ENCODE data around the gene STRIP2. TPM values are rescaled to one million over a fixed set of nuclear protein-coding genes. Genes with fewer than 3 reads are reported as not detected.

The STRIP2 gene
- total RNA-seq, 1 experiment from 2014 or later: 9.9 TPM

GRCh38 chr7:129535896-129536295 lies 101.7 kb downstream of the STRIP2 start:
- Histone ChIP-seq H2AFZ (ENCODE audit: low read length) (no peak overlapping the region), H2BK120ac (ENCODE audit: low read depth, low read length, poor library complexity, severe bottlenecking) (no peak overlapping the region), H3K79me1 (ENCODE audit: insufficient read depth, low read depth, low read length, poor library complexity, severe bottlenecking) (no peaks in the 10 kb centered on the region), H3K18ac (ENCODE audit: insufficient read length, low read depth, low read length) (no peak overlapping the region), H3K23me2 (ENCODE audit: insufficient read length, low read depth, low read length, poor library complexity, severe bottlenecking) (no peaks in the 10 kb centered on the region), H4K91ac (ENCODE audit: insufficient read length, low read depth, low read length) (no peak overlapping the region), H3K27ac (ENCODE audit: insufficient read length, low read depth, low read length) (no peak overlapping the region), H3T11ph (ENCODE audit: low read length) (no peak overlapping the region), H2BK12ac (ENCODE audit: insufficient read length, low read depth, low read length) (no peak overlapping the region), H3K4me1 (ENCODE audit: insufficient read depth, low read length) (no peaks in the 10 kb centered on the region), H3K27me3 (ENCODE audit: insufficient read depth, low read length) (no peaks in the 10 kb centered on the region), H4K8ac (replicated peaks; ENCODE audit: insufficient read length, low read depth, low read length) (no peak overlapping the region), H2BK20ac (ENCODE audit: low read depth, low read length, poor library complexity, severe bottlenecking) (no peak overlapping the region), H2AK5ac (ENCODE audit: insufficient read length, low read length) (no peak overlapping the region), H3K14ac (ENCODE audit: insufficient read depth, low read length) (no peak overlapping the region), H2BK5ac (ENCODE audit: insufficient read length, low read length) (no peak overlapping the region), H3K9me3 (ENCODE audit: control insufficient read depth, low read depth, low read length) (no peaks in the 10 kb centered on the region), H3K4me2 (ENCODE audit: insufficient read depth, insufficient read length, low read length) (no peak overlapping the region), H2BK15ac (ENCODE audit: low read depth, low read length) (no peak overlapping the region), H3K23ac (ENCODE audit: insufficient read length, low read depth, low read length) (no peak overlapping the region), H3K4ac (ENCODE audit: low read depth, low read length) (no peak overlapping the region), H3K9ac (ENCODE audit: extremely low read depth, insufficient read length, low read length) (no peak overlapping the region), H4K5ac (ENCODE audit: insufficient read length, low read depth, low read length) (no peak overlapping the region), H3K56ac (ENCODE audit: insufficient read length, low read depth, low read length) (no peak overlapping the region), H4K20me1 (ENCODE audit: control insufficient read depth, insufficient read depth, insufficient read length) (no peaks in the 10 kb centered on the region), H3K79me2 (ENCODE audit: insufficient read depth, low read length) (no peaks in the 10 kb centered on the region)
- WGBS (ENCODE audit: extremely low coverage, insufficient read length, low lambda C conversion rate): no CpG with 5 or more reads among the region's 5 CpGs
- TF ChIP-seq CTCF (conservative IDR thresholded peaks at IDR 0.05): no peak
- Mint-ChIP-seq H3K9me3 (no peaks in the 10 kb centered on the region; a peak in 1 of 5 replicates), H3K4me1 (peaks cover 20 to 29% of the 10 kb centered on the region in 2 experiments), H3K27me3 (ENCODE audit: low read depth) (no peaks in the 10 kb centered on the region; the same call in 1 of the 2 replicates), H3K27ac (no peak overlapping the region), H3K4me3 (no peak overlapping the region), H3K36me3 (ENCODE audit: insufficient read depth in 1 of 3, low read depth in 3 of 3) (no peaks in the 10 kb centered on the region)
- DNase-seq: no peak
